Gastrocnemius medialis (tissue), 4 donors: ENCODE results near the gene PAK1. TPM values are rescaled to one million over a fixed set of nuclear protein-coding genes. Genes with fewer than 3 reads are reported as not detected.

Experiments
- ATAC-seq, 2 donors: fragments of 150-250 bp; one replicate each; pipeline ENCODE4 v1.9.1; 2016
- DNase-seq, 2 donors: peaks; one replicate each; pipeline ENCODE4 v3.0.0-alpha.2; 2019
- H3K27ac ChIP-seq, 4 donors: fragments of 200-600 bp; sonication (generic); 1 replicate in 1 of 4; 2 replicates in 3 of 4; pipeline ENCODE4 v1.5.1; 2016 to 2018; ENCODE audit warnings: mild to moderate bottlenecking in 2 of 4, moderate library complexity in 1 of 4
- H3K27me3 ChIP-seq, 3 donors: fragments of 200-600 bp; sonication (generic) in 2 of 3; 1 replicate in 1 of 3; 2 replicates in 2 of 3; pipeline versions ENCODE4 v1.5.1 to v1.6.0; 2016 to 2019; ENCODE audit warnings: mild to moderate bottlenecking in 1 of 3, moderate library complexity in 1 of 3
- H3K36me3 ChIP-seq, 2 donors: fragments of 200-600 bp; sonication (generic) in 1 of 2; one replicate each; pipeline ENCODE4 v1.5.1; 2017 to 2018
- H3K4me1 ChIP-seq, 2 donors: fragments of 200-600 bp; sonication (generic) in 1 of 2; one replicate each; pipeline ENCODE4 v1.5.1; 2016 to 2017; ENCODE audit warnings: mild to moderate bottlenecking in 2 of 2
- H3K4me3 ChIP-seq, 4 donors: fragments of 200-600 bp; sonication (generic) in 3 of 4; 1 replicate in 1 of 4; 2 replicates in 3 of 4; pipeline ENCODE4 v1.5.1; 2016 to 2019; ENCODE audit warnings: mild to moderate bottlenecking in 2 of 4
- H3K9me3 ChIP-seq, 3 donors: fragments of 200-600 bp; sonication (generic) in 2 of 3; 1 replicate in 1 of 3; 2 replicates in 2 of 3; pipeline ENCODE4 v1.5.1; 2016 to 2019
- CTCF ChIP-seq, 5 experiments: fragments of 450-650 bp in 3 of 5; fragments of 200-600 bp in 2 of 5; sonication (generic) in 2 of 5; IDR thresholded peaks in 4 of 5; conservative IDR thresholded peaks in 1 of 5; 1 replicate in 4 of 5; 2 replicates in 1 of 5; pipeline ENCODE4 v1.5.1; 2016 to 2019; ENCODE audit warnings: antibody characterized with exemption in 5 of 5, mild to moderate bottlenecking in 3 of 5, moderate library complexity in 3 of 5
- POLR2A ChIP-seq, 2 donors: fragments of 450-650 bp; IDR thresholded peaks; one replicate each; pipeline ENCODE4 v1.6.1; 2017; ENCODE audit warnings: antibody characterized with exemption in 2 of 2, mild to moderate bottlenecking in 2 of 2, moderate library complexity in 2 of 2
- in situ Hi-C, 4 donors: fragments of 200-750 bp; cut with MboI; loops; one replicate each; pipeline versions ENCODE4 v1.15.0 to v1.8.0; 2017; ENCODE audit warnings: low sequenced_read_pairs in 4 of 4
- intact Hi-C: fragments of 100-400 bp; cut with DNase I; formaldehyde crosslinking; loops from one replicate; pipeline ENCODE4 v1.15.1; 2023; ENCODE audit warnings: low total_unique reads
- total RNA-seq, 4 donors: library from RNA; depleted of rRNA; stranded (reverse); fragments of >200 nt; gene quantifications; one replicate each; pipeline versions ENCODE4 v1.1.0 to v1.2.3, GENCODE V29; 2016

PAK1 gene
- total RNA-seq, 4 donors from 2014 or later = 22.3 to 34.4 (median 27.9) TPM

GRCh38 chr11:77411717-77412441 lies 62.0 kb downstream of the PAK1 start:
- H3K4me1 ChIP-seq = peaks cover 27 to 36% of the 10 kb centered on the region in 2 donors
- ATAC-seq (peak; percentile 85 to 86), DNase-seq (peak; percentile 69 to 79)
- H3K27ac ChIP-seq = peak overlapping the region; percentile 84 to 92 (median 87)
- in situ Hi-C loops (no loop called here), intact Hi-C loops (no loop called here)
- H3K27me3 ChIP-seq = no peaks in the 10 kb centered on the region
- no peaks in the 10 kb centered on the region for H3K36me3 ChIP-seq
- peak overlapping the region; percentile 57 to 71 (median 66) for H3K4me3 ChIP-seq
- TF ChIP-seq CTCF (IDR thresholded peaks at IDR 0.05 in 4 of 5, conservative IDR thresholded peaks at IDR 0.05 in 1 of 5) = no peak
- TF ChIP-seq POLR2A (IDR thresholded peaks at IDR 0.05) = peak; percentile 45 to 68
- H3K9me3 ChIP-seq = no peaks in the 10 kb centered on the region

- H3K27me3 ChIP-seq = no peaks in the 10 kb centered on the region
- intact Hi-C loops = no loop called here
- ATAC-seq = peak; percentile 47 to 50
- no peak for TF ChIP-seq POLR2A (IDR thresholded peaks at IDR 0.05)
- TF ChIP-seq CTCF (IDR thresholded peaks at IDR 0.05 in 4 of 5, conservative IDR thresholded peaks at IDR 0.05 in 1 of 5) = no peak
- in situ Hi-C loops = no loop called here
- H3K36me3 ChIP-seq = no peaks in the 10 kb centered on the region
- DNase-seq = peak; percentile 8 to 22
- peak overlapping the region; percentile 57 to 71 (median 66) for H3K4me3 ChIP-seq
- H3K9me3 ChIP-seq = no peaks in the 10 kb centered on the region
- peaks cover 34 to 42% of the 10 kb centered on the region in 2 donors for H3K4me1 ChIP-seq
- H3K27ac ChIP-seq = peak overlapping the region; percentile 84 to 92 (median 87)
Observed at GRCh38 chr11:77411137-77411707, 62.7 kb downstream of the PAK1 start.

GRCh38 chr11:77410076-77410827 lies 63.6 kb downstream of the PAK1 start:
- no peak for TF ChIP-seq POLR2A (IDR thresholded peaks at IDR 0.05)
- TF ChIP-seq CTCF (IDR thresholded peaks at IDR 0.05 in 4 of 5, conservative IDR thresholded peaks at IDR 0.05 in 1 of 5) = no peak
- no peaks in the 10 kb centered on the region for H3K27me3 ChIP-seq
- peaks cover 42 to 52% of the 10 kb centered on the region in 2 donors for H3K4me1 ChIP-seq
- in situ Hi-C loops (no loop called here), intact Hi-C loops (no loop called here)
- H3K36me3 ChIP-seq = no peaks in the 10 kb centered on the region
- H3K27ac ChIP-seq = peak overlapping the region; percentile 84 to 92 (median 87)
- no peaks in the 10 kb centered on the region for H3K9me3 ChIP-seq
- DNase-seq = no peak
- ATAC-seq = no peak
- H3K4me3 ChIP-seq = peak overlapping the region in 1 of 4 donors; percentile 61

- H3K4me3 ChIP-seq = no peak overlapping the region
- in situ Hi-C loops (no loop called here), intact Hi-C loops (loop anchor here (10.0 kb wide), 1 partner anchor 136 kb away; no protein-coding TSS in a partner anchor)
- peaks cover 42 to 54% of the 10 kb centered on the region in 2 donors for H3K4me1 ChIP-seq
- TF ChIP-seq CTCF (IDR thresholded peaks at IDR 0.05 in 4 of 5, conservative IDR thresholded peaks at IDR 0.05 in 1 of 5) (no peak), POLR2A (IDR thresholded peaks at IDR 0.05) (no peak)
- no peaks in the 10 kb centered on the region for H3K36me3 ChIP-seq
- H3K27ac ChIP-seq = peak overlapping the region in 3 of 4 donors; percentile 86 to 92 (median 88)
- H3K9me3 ChIP-seq = no peaks in the 10 kb centered on the region
- ATAC-seq (no peak), DNase-seq (no peak)
- no peaks in the 10 kb centered on the region for H3K27me3 ChIP-seq
Observed at GRCh38 chr11:77409046-77409445, 64.8 kb downstream of the PAK1 start.
